ENCODE data around the gene GALNT1. TPM values are rescaled to one million over a fixed set of nuclear protein-coding genes. Genes with fewer than 3 reads are reported as not detected.

GALNT1 gene
- total and polyA plus RNA-seq, 9 of the 15 experiments (the other 6 are each of a cell fraction or from before 2014, with no cell fraction given), result 14.4 to 54.1 (median 36.6) TPM

GRCh38 chr18:35661483-35662146 lies 80.1 kb downstream of the GALNT1 start:
- FAIRE-seq (peak; percentile 61), DNase-seq (ENCODE audit: extremely low read depth in 1 of 4, low spot score in 3 of 4) (no peak), ATAC-seq (peak; percentile 63)
- 42% methylated on average over 5 of the region's 5 CpGs for WGBS (ENCODE audit: insufficient coverage, low coverage, missing lambda C conversion rate)
- no peak overlapping the region for H2AFZ ChIP-seq (ENCODE audit: low read depth, low read length)
- no peaks in the 10 kb centered on the region for H3K79me2 ChIP-seq (ENCODE audit: control insufficient read depth, insufficient read depth, low read length)
- in situ Hi-C loops (cut with MboI), result no loop called here
- intact Hi-C loops (cut with micrococcal nuclease), result loop anchor here (5.0 kb wide), 1 partner anchor 96 kb away; no protein-coding TSS in a partner anchor
- no TSS peak for BruUV-seq (replicated peaks)
- H3K9me1 ChIP-seq (ENCODE audit: control insufficient read depth, insufficient read depth, low read length), result no peaks in the 10 kb centered on the region
- H3K4me2 ChIP-seq (ENCODE audit: insufficient read depth, low read length), result no peak overlapping the region
- H3K9ac ChIP-seq (ENCODE audit: insufficient read depth in 1 of 2, low read depth in 2 of 2, low read length in 2 of 2), result no peak overlapping the region
- no peaks in the 10 kb centered on the region for H3K27me3 ChIP-seq (ENCODE audit: control insufficient read depth in 2 of 2, insufficient read depth in 2 of 2, low read length in 2 of 2)
- ChIA-PET POLR2A (no interaction called here), CTCF (ENCODE audit: low intra/inter-chr PET ratio) (interaction anchor here (1.1 kb wide), 1 partner anchor 115 kb away, joined by 3 read pairs; no protein-coding TSS in a partner anchor)
- no peaks in the 10 kb centered on the region; a peak in 1 of 5 replicates for H3K4me1 ChIP-seq (replicated peaks in 1 of 2; ENCODE audit: control insufficient read depth in 2 of 2, insufficient read depth in 2 of 2, low read length in 2 of 2)
- H3K27ac ChIP-seq (ENCODE audit: extremely low read depth, low read depth, low read length), result no peak overlapping the region
- H4K20me1 ChIP-seq (replicated peaks; ENCODE audit: control insufficient read depth, insufficient read depth, low read length), result no peaks in the 10 kb centered on the region
- H3K4me3 ChIP-seq, result no peak overlapping the region
- peaks cover 6% of the 10 kb centered on the region; the same call in 1 of the 3 replicates for H3K36me3 ChIP-seq (ENCODE audit: control insufficient read depth, insufficient read depth, low read length)
- no peaks in the 10 kb centered on the region for H3K9me3 ChIP-seq (replicated peaks; ENCODE audit: control insufficient read depth, insufficient read depth, low read depth, low read length)
- TF ChIP-seq ARID3A (IDR thresholded peaks at IDR 0.05; ENCODE audit: borderline replicate concordance, low read depth, low read length), result no peak
- no peak for TF ChIP-seq LCOR (CRISPR knock-in tag; IDR thresholded peaks at IDR 0.05)
- TF ChIP-seq PHF8 (IDR thresholded peaks at IDR 0.05; ENCODE audit: borderline replicate concordance, low read length), result no peak
- TF ChIP-seq SMC3 (conservative IDR thresholded peaks at IDR 0.05; ENCODE audit: insufficient read depth, low read depth, low read length), result 0 out of 2 replicates have a peak, but pooled peaks have one; percentile 28
- TF ChIP-seq NFYB (IDR thresholded peaks at IDR 0.05; ENCODE audit: extremely low read depth, insufficient read length), result no peak
- no peak for TF ChIP-seq MCM5 (IDR thresholded peaks at IDR 0.05; ENCODE audit: low read depth)
- no peak for TF ChIP-seq GTF2B (IDR thresholded peaks at IDR 0.05; ENCODE audit: extremely low read depth, insufficient read length)
- TF ChIP-seq CHD1 (IDR thresholded peaks at IDR 0.05; ENCODE audit: low read length), result no peak
- peak; percentile 15; the same call in 1 of the 2 replicates for TF ChIP-seq REST (IDR thresholded peaks at IDR 0.05; ENCODE audit: borderline replicate concordance)
- no peak for TF ChIP-seq REST (CRISPR knock-in tag; IDR thresholded peaks at IDR 0.05; ENCODE audit: low read depth)
- no peak for TF ChIP-seq ELF4 (CRISPR knock-in tag; IDR thresholded peaks at IDR 0.05)

Measured in K562 (cell line).